Measurements from ENCODE around the gene ATXN1. TPM values are rescaled to one million over a fixed set of nuclear protein-coding genes. Genes with fewer than 3 reads are reported as not detected.
"Not testable (repeated sequence)": the region's sequence is repeated elsewhere in the genome, so short reads cannot be mapped to it uniquely, and the experiment has no call there.

Gene ATXN1
- total RNA-seq, 1 experiment from 2014 or later, result 13.4 TPM

- DNase-seq (ENCODE audit: low read depth, low spot score), result no peak
- in situ Hi-C loops (cut with HindIII; ENCODE audit: low pct_unique_long_range_greater_than_20kb, low sequenced_read_pairs), result no loop called here
These were observed 43.9 kb downstream of the ATXN1 start for GRCh38 chr6:16717275-16717942.

- in situ Hi-C loops (cut with HindIII; ENCODE audit: low pct_unique_long_range_greater_than_20kb, low sequenced_read_pairs), result no loop called here
- DNase-seq (ENCODE audit: low read depth, low spot score), result no peak
These were observed 44.9 kb downstream of the ATXN1 start for GRCh38 chr6:16716321-16716858.

- in situ Hi-C loops (cut with HindIII; ENCODE audit: low pct_unique_long_range_greater_than_20kb, low sequenced_read_pairs), result no loop called here
- DNase-seq (ENCODE audit: low read depth, low spot score), result no peak
These were observed 47.7 kb downstream of the ATXN1 start for GRCh38 chr6:16713597-16713996.

- DNase-seq (ENCODE audit: low read depth, low spot score), result peak; percentile 84
- in situ Hi-C loops (cut with HindIII; ENCODE audit: low pct_unique_long_range_greater_than_20kb, low sequenced_read_pairs), result no loop called here
These were observed 48.3 kb downstream of the ATXN1 start for GRCh38 chr6:16712931-16713484.

- peak; percentile 42 for DNase-seq (ENCODE audit: low read depth, low spot score)
- in situ Hi-C loops (cut with HindIII; ENCODE audit: low pct_unique_long_range_greater_than_20kb, low sequenced_read_pairs), result no loop called here
These were observed 48.9 kb downstream of the ATXN1 start for GRCh38 chr6:16712255-16712930.

- peak; percentile 34 for DNase-seq (ENCODE audit: low read depth, low spot score)
- in situ Hi-C loops (cut with HindIII; ENCODE audit: low pct_unique_long_range_greater_than_20kb, low sequenced_read_pairs), result no loop called here
These were observed 49.6 kb downstream of the ATXN1 start for GRCh38 chr6:16711546-16712254.

GRCh38 chr6:16706911-16707783 is 54.1 kb downstream of the ATXN1 start:
- DNase-seq (ENCODE audit: low read depth, low spot score), result no peak
- in situ Hi-C loops (cut with HindIII; ENCODE audit: low pct_unique_long_range_greater_than_20kb, low sequenced_read_pairs), result no loop called here

GRCh38 chr6:16706491-16706890 is 54.8 kb downstream of the ATXN1 start:
- DNase-seq (ENCODE audit: low read depth, low spot score); in situ Hi-C loops (cut with HindIII; ENCODE audit: low pct_unique_long_range_greater_than_20kb, low sequenced_read_pairs): not testable (repeated sequence)

- DNase-seq (ENCODE audit: low read depth, low spot score), result no peak
- in situ Hi-C loops (cut with HindIII; ENCODE audit: low pct_unique_long_range_greater_than_20kb, low sequenced_read_pairs), result no loop called here
These were observed 55.2 kb downstream of the ATXN1 start for GRCh38 chr6:16706029-16706428.

GRCh38 chr6:16705081-16705993 is 55.9 kb downstream of the ATXN1 start:
- in situ Hi-C loops (cut with HindIII; ENCODE audit: low pct_unique_long_range_greater_than_20kb, low sequenced_read_pairs), result no loop called here
- no peak for DNase-seq (ENCODE audit: low read depth, low spot score)

- DNase-seq (ENCODE audit: low read depth, low spot score), result no peak
- in situ Hi-C loops (cut with HindIII; ENCODE audit: low pct_unique_long_range_greater_than_20kb, low sequenced_read_pairs), result no loop called here
These were observed 56.7 kb downstream of the ATXN1 start for GRCh38 chr6:16704401-16705045.

GRCh38 chr6:16702627-16703378 is 58.5 kb downstream of the ATXN1 start:
- in situ Hi-C loops (cut with HindIII; ENCODE audit: low pct_unique_long_range_greater_than_20kb, low sequenced_read_pairs); DNase-seq (ENCODE audit: low read depth, low spot score): not testable (repeated sequence)

- DNase-seq (ENCODE audit: low read depth, low spot score), result no peak
- in situ Hi-C loops (cut with HindIII; ENCODE audit: low pct_unique_long_range_greater_than_20kb, low sequenced_read_pairs), result no loop called here
These were observed 60.4 kb downstream of the ATXN1 start for GRCh38 chr6:16700916-16701234.

- in situ Hi-C loops (cut with HindIII; ENCODE audit: low pct_unique_long_range_greater_than_20kb, low sequenced_read_pairs), result no loop called here
- no peak for DNase-seq (ENCODE audit: low read depth, low spot score)
These were observed 60.9 kb downstream of the ATXN1 start for GRCh38 chr6:16700202-16700915.
